K562 (cell line): ENCODE results near the gene TOR1A. TPM values are rescaled to one million over a fixed set of nuclear protein-coding genes. Genes with fewer than 3 reads are reported as not detected.

Source experiments
- ATF7 ChIP-seq: fragments of 450-650 bp; IDR thresholded peaks from 2 replicates; pipeline ENCODE4 v1.7.1; 2014; ENCODE audit warnings: mild to moderate bottlenecking, moderate library complexity
- ILF3 ChIP-seq: fragments of 450-650 bp; IDR thresholded peaks from 2 replicates; pipeline ENCODE4 v1.6.1; 2018; ENCODE audit warnings: antibody characterized with exemption, mild to moderate bottlenecking, moderate library complexity, borderline replicate concordance
- LEF1 ChIP-seq: fragments of 450-650 bp; IDR thresholded peaks from 2 replicates; pipeline ENCODE4 v1.6.1; 2016; ENCODE audit warnings: mild to moderate bottlenecking
- MEIS2 ChIP-seq: fragments of 450-650 bp; IDR thresholded peaks from 2 replicates; pipeline ENCODE4 v1.6.1; 2014; ENCODE audit warnings: mild to moderate bottlenecking; ENCODE audit not compliant: partially characterized antibody
- NCOR1 ChIP-seq: fragments of 450-650 bp; IDR thresholded peaks from 2 replicates; pipeline ENCODE4 v1.6.1; 2016; ENCODE audit warnings: mild to moderate bottlenecking, moderate library complexity
- NR0B1 ChIP-seq: fragments of 450-650 bp; IDR thresholded peaks from one replicate; pipeline ENCODE4 v1.6.1; 2018; ENCODE audit warnings: mild to moderate bottlenecking, moderate library complexity; ENCODE audit not compliant: partially characterized antibody
- NUFIP1 ChIP-seq: fragments of 450-650 bp; IDR thresholded peaks from 2 replicates; pipeline ENCODE4 v1.6.1; 2018; ENCODE audit not compliant: partially characterized antibody
- POLR3A ChIP-seq: IDR thresholded peaks from 2 replicates; pipeline ENCODE4 v1.6.1; 2011; ENCODE audit warnings: borderline replicate concordance, mild to moderate bottlenecking, moderate library complexity; ENCODE audit not compliant: insufficient read length, insufficient read depth; ENCODE audit errors: extremely low read depth
- PURB ChIP-seq: sonication (generic); formaldehyde crosslinking; IDR thresholded peaks from 2 replicates; pipeline ENCODE4 v1.9.0; 2021; ENCODE audit warnings: low read depth, mild to moderate bottlenecking, missing genetic modification reagents
- SMAD1 ChIP-seq: fragments of 150-350 bp; IDR thresholded peaks from 2 replicates; pipeline ENCODE4 v1.6.1; 2014; ENCODE audit warnings: low read length, low read depth; ENCODE audit not compliant: partially characterized antibody
- SMARCB1 ChIP-seq: IDR thresholded peaks from 2 replicates; pipeline ENCODE4 v1.6.1; 2011; ENCODE audit warnings: improper control_type of control experiment, low read depth; ENCODE audit not compliant: insufficient read length
- TSC22D4 ChIP-seq: fragments of 450-650 bp; IDR thresholded peaks from 2 replicates; pipeline ENCODE4 v1.6.1; 2016; ENCODE audit warnings: missing genetic modification characterization, missing biosample characterization, control low read depth
- XRCC4 ChIP-seq: IDR thresholded peaks from one replicate; pipeline ENCODE4 v1.6.1; 2011; ENCODE audit not compliant: insufficient read depth, insufficient read length; ENCODE audit errors: extremely low read depth
- ZNF124 ChIP-seq: sonication (generic); formaldehyde crosslinking; IDR thresholded peaks from 2 replicates; pipeline ENCODE4 v1.8.1; 2022; ENCODE audit warnings: missing genetic modification reagents
- ZNF212 ChIP-seq: fragments of 450-650 bp; formaldehyde crosslinking; IDR thresholded peaks from 2 replicates; pipeline ENCODE4 v1.4.0; 2020; ENCODE audit warnings: mild to moderate bottlenecking
- ZNF445 ChIP-seq: fragments of 250-450 bp; sonication (Bioruptor Pico); IDR thresholded peaks from 2 replicates; pipeline ENCODE4 v1.4.0; 2020; ENCODE audit warnings: low read depth, mild to moderate bottlenecking, moderate library complexity
- ZNF589 ChIP-seq: fragments of 200-800 bp; sonication (Bioruptor generic); IDR thresholded peaks from 2 replicates; pipeline ENCODE4 v1.6.1; 2016; ENCODE audit warnings: low read depth, missing genetic modification characterization, missing compliant biosample characterization
- polyA plus RNA-seq, 8 experiments: library from polyadenylated mRNA; depleted of rRNA in 4 of 8; stranded (reverse) in 5 of 8; unstranded in 3 of 8; fragments of >200 nt; fragmentation: Nextera tagmentation in 2 of 8; fragmentation: Illumina TruSeq in 1 of 8; extraction: Ambion mirVana in 2 of 8; extraction: Trizol in 1 of 8; gene quantifications; 2 replicates each; pipeline versions ENCODE4 v1.2.1 to v1.2.3, GENCODE V29; 2011 to 2014; ENCODE audit warnings: inconsistent platforms in 1 of 8, missing spikeins in 1 of 8
- total RNA-seq, 7 experiments: library from RNA; depleted of rRNA in 6 of 7; stranded (reverse); fragments of >200 nt in 6 of 7; fragmentation: Illumina TruSeq in 2 of 7; extraction: Trizol in 2 of 7; gene quantifications; 2 replicates each; pipeline versions ENCODE4 v1.2.1 to v1.2.3, GENCODE V29; 2011 to 2021; ENCODE audit warnings: low replicate concordance in 1 of 7

TOR1A gene
- total and polyA plus RNA-seq, 9 of the 15 experiments (the other 6 are each of a cell fraction or from before 2014, with no cell fraction given), result 4.5 to 85.8 (median 51.3) TPM

- TF ChIP-seq NR0B1 (no peak), XRCC4 (no peak), SMARCB1 (no peak), ZNF445 (no peak), NUFIP1 (no peak), MEIS2 (peak; percentile 61), ZNF124 (CRISPR knock-in tag) (no peak), ATF7 (0 out of 2 replicates have a peak, but pooled peaks have one; percentile 12), POLR3A (no peak), ILF3 (no peak), NCOR1 (peak; percentile 60; the same call in 1 of the 2 replicates), TSC22D4 (tag) (no peak), ZNF212 (no peak), LEF1 (peak; percentile 85; the same call in 1 of the 2 replicates), SMAD1 (no peak), ZNF589 (no peak), PURB (CRISPR knock-in tag) (no peak)
- TF ChIP-seq, all 486 proteins: peak for 26
Observed at GRCh38 chr9:129769669-129770068, 54.3 kb downstream of the TOR1A start (continued).
